ENCODE results near the gene DUSP10.

DUSP10 gene

GRCh38 chr1:221762121-221762520, 20.2 kb upstream of the DUSP10 start:
- no peak for DNase-seq

- no peak for DNase-seq
Observed at GRCh38 chr1:221761354-221762002, 19.6 kb upstream of the DUSP10 start.

- DNase-seq: no peak
Observed at GRCh38 chr1:221760911-221761310, 19.0 kb upstream of the DUSP10 start.

- no peak for DNase-seq
Observed at GRCh38 chr1:221759436-221759835, 17.5 kb upstream of the DUSP10 start.

- DNase-seq: no peak
Observed at GRCh38 chr1:221758455-221758854, 16.6 kb upstream of the DUSP10 start.

GRCh38 chr1:221756830-221757551, 15.1 kb upstream of the DUSP10 start:
- no peak for DNase-seq

- no peak for DNase-seq
Observed at GRCh38 chr1:221753828-221754188, 11.9 kb upstream of the DUSP10 start.

GRCh38 chr1:221751226-221751887, 9.5 kb upstream of the DUSP10 start:
- no peak for DNase-seq

- no peak for DNase-seq
Observed at GRCh38 chr1:221748981-221749380, 7.1 kb upstream of the DUSP10 start.

GRCh38 chr1:221747839-221748238, 6.0 kb upstream of the DUSP10 start:
- DNase-seq: no peak

GRCh38 chr1:221743416-221744208, 1.7 kb upstream of the DUSP10 start:
- no peak for DNase-seq

- peak; percentile 74 for DNase-seq
Observed at GRCh38 chr1:221742555-221743415, 896 bp upstream of the DUSP10 start.

- peak; percentile 9 for DNase-seq
Observed at GRCh38 chr1:221740993-221741702, 741 bp downstream of the DUSP10 start.

- no peak for DNase-seq
Observed at GRCh38 chr1:221740369-221740992, 1.4 kb downstream of the DUSP10 start.

- DNase-seq: no peak
Observed at GRCh38 chr1:221739677-221740025, 2.2 kb downstream of the DUSP10 start.

- no peak for DNase-seq
Observed at GRCh38 chr1:221739018-221739676, 2.7 kb downstream of the DUSP10 start.

GRCh38 chr1:221736714-221737113, 5.2 kb downstream of the DUSP10 start:
- no peak for DNase-seq

GRCh38 chr1:221735999-221736398, 5.9 kb downstream of the DUSP10 start:
- no peak for DNase-seq

- no peak for DNase-seq
Observed at GRCh38 chr1:221734187-221734586, 7.7 kb downstream of the DUSP10 start.

- no peak for DNase-seq
Observed at GRCh38 chr1:221732052-221732451, 9.8 kb downstream of the DUSP10 start.
